Right renal cortex interstitium (tissue), 3 donors: Measurements from ENCODE around the gene ZFAND2B. TPM values are rescaled to one million over a fixed set of nuclear protein-coding genes. Genes with fewer than 3 reads are reported as not detected.

Experiments used
- DNase-seq, 3 donors: peaks; one replicate each; pipeline ENCODE4 v3.0.0-alpha.2; 2013; ENCODE audit warnings: low read depth in 3 of 3, low spot score in 2 of 3
- polyA plus RNA-seq, 3 donors: library from polyadenylated mRNA; unstranded; fragments of 120-200 nt; gene quantifications; one replicate each; pipeline ENCODE4 v1.2.1, GENCODE V29; 2013; ENCODE audit not compliant: insufficient read length in 3 of 3

The ZFAND2B gene, protein sequence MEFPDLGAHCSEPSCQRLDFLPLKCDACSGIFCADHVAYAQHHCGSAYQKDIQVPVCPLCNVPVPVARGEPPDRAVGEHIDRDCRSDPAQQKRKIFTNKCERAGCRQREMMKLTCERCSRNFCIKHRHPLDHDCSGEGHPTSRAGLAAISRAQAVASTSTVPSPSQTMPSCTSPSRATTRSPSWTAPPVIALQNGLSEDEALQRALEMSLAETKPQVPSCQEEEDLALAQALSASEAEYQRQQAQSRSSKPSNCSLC
- 10 to 100 TPM; 33.7 to 38.5 (median 38.3) TPM for polyA plus RNA-seq

DNA sequence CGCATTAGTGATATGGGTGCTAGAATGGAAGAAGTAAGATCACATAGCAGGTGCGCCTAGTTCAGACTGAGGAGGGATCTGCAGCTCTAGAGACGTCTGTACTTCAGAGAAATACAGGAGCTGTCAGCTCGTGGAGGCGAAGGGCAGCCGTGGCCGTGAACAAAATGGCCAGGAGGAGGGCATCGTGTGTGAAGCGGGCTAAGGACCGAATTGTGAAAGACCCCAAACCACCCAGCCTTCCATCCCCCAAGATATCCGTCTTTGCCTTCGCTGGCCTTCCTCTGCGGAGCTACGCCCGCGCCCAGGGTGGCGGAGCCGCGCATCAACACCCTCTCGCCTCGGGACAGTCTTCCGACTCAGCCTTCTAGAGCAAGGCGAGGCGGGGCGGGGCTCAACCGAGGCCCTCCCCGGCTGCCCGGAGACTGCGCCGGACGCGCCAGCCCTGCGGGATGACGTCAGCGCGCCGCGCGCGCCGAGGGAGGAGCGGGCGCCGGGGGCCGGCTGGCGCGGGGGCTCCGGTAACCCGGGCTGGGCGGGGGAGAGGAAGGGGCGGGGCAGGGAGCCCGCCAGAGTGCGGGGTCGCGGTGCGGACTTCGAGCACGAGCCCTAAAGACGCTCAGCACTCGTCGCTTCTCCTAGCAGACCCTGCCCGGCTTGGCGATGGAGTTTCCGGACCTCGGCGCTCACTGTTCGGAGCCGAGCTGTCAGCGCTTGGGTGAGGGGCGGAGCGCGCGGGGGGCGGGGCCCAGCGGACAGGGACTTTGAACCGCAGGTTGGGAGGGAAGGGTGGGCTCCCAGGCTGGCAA is at the start of gene ZFAND2B:
Gene ZFAND2B, plus strand, starts transcription at position 455 of the 806 bp plus-strand sequence. Its CDS starts 206 bp downstream, at position 661.
- DNase-seq, result peak; percentile 82 to 93 (median 90)

DNA sequence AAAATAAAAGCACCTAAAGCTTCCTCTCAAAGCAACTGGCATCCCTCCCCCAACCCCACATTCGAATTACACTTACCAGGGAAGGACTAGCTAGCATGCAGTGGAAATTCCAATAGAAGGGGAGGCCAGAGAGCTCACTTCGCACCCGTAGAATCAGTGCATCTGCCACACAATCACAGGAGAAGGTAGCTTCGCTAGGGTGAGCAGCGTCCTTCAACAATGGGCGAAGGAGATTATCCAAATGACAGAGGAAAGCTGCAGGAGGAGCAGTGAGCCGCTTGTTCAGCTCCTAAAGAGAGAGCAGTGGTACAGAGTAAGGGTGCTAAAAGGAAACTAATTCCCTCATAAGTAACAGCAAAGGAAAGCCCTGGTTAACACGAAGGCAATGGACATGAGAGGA is 49.2 kb upstream of the ZFAND2B start:
- no peak for DNase-seq

DNA sequence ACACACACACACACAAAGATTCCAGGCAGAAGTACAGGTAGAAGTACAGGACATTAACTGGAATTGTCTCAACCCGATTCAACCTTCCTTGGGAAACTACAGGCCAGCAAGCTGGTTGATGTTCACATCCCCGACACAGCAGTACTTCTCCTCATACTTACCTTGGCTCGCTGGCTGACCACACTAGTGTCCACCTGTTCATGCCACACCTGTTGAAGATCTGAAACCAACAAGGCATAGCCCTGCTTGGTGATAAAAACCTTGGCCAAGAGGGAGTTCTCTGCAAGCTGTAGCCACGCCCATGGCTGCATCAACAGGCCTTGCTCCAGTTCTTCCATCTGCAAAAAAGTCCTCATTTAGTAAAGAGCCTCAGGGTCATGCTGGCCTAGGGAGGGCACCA is 48.6 kb upstream of the ZFAND2B start:
- DNase-seq, result no peak

DNA sequence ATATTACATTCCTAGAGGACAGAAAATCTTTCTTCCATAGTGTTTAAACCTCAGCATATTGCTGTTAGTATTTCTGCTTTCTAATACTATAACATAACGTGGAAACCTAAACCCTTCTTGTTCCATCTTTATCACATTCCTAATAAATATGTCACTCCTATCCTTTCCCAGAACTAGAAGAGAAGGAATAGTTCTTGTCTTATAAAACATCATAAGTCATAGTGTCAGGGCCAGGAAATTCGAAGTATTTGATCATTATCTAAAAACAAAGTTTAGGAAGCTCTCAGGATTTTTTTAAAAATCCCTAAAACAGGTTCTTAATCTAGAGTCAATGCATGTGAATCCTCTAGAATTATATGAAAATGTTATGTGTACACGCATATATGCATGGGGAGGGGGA is 48.0 kb upstream of the ZFAND2B start:
- no peak for DNase-seq

DNA sequence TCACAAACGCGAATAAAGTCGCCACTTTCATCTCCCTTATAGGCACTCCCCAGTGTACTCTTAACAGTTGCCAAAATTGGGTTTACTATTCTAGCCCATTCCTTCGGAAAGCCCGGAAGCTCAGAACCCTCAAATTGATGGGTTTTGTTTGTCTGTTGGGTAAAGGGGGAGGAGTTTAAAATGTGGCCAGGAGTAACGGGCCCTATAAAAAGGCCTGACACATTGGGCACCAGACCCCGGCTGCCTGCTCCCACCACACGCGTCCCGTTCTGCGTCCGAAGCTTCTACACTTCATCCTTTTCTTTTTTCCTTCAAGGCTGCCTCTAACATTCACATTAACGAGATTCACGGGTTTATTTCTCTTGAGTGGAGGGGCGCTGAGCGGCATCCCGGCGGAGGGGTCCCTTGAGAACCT is 46.8 kb upstream of the ZFAND2B start:
- no peak for DNase-seq

DNA sequence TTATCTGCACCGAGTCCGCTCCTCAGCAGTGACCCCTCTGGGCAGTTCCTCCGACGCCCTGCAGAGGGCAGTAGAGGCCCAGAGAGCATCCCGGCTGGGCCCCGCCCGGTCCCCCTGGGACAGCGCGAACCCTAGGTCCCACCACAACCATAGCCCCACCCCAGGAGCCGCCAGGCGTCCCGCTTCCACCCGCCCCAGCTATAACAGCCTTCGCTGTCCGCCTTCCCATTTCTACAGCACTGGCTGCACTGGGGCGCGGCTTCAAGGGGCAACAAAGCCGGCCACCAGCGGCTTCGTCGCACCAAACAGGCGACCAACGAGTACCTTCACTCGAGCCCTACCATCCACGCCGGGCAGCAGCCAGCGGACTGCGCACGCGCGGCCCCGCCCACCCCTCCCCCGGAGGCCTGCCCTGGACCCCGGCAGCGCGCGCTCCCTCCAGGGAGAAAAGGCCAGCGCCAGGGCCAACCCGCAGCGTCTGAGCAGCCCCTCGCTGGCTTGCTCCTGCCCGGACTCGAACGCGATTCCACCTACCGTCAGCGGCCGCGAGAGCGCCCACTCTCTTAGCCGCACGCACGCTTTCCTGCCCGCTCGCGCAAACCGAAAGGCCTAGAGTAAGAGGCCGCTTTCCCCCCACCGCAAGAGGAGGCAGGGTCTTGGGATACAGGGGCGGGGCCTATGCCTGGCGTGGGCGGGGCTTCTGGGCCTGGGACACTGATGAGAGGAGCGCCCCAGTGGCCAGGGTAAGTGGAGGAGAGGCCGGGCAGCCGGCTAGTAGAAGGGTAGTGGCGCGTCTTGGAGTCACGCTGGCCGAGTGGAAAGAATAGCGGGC is 46.2 kb upstream of the ZFAND2B start, which contains the start of gene NHEJ1:
Gene NHEJ1, minus strand, starts transcription at position 630 of the 832 bp plus-strand sequence. CDS start 2,453 bp downstream, outside the sequence.
- peak; percentile 82 to 84 (median 84) for DNase-seq

DNA sequence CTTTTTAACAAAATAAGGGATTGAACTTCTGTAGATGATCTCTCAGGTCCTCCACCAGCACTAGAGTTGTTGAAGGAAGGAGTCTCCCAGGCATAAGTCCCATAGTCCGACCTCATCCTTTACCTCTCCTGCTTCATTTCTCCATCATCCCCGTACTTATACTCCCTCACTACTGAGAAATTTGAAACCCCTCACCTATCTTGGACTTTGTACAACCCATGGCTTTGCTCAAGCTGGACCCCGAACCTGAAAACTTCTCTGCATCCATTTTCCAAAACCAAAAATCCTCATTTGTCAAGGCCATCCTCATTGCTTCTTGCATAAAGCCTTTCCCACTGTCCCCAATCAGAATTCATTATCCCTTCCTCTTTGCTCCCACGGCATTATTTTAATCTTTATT is 45.5 kb upstream of the ZFAND2B start:
- no peak for DNase-seq

DNA sequence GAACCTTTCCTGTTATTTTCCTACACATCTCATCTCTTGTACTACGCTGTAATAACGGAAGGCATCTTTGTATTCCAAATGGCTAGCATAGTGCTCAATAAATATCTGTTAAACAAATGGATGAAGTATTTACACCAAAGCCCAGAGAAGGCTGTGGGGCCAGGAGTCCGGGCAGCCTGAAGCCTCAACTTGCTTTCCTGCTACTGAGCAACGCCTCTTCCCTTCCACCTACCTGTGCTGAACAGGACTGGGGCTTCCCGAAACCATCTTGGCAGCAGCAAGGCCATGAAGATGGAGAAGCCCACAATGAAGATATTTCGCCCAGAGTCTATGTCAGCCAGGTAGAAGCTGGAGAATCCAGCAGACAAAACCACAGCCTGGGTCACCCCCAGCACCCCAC is 43.4 kb upstream of the ZFAND2B start:
- DNase-seq, result no peak

DNA sequence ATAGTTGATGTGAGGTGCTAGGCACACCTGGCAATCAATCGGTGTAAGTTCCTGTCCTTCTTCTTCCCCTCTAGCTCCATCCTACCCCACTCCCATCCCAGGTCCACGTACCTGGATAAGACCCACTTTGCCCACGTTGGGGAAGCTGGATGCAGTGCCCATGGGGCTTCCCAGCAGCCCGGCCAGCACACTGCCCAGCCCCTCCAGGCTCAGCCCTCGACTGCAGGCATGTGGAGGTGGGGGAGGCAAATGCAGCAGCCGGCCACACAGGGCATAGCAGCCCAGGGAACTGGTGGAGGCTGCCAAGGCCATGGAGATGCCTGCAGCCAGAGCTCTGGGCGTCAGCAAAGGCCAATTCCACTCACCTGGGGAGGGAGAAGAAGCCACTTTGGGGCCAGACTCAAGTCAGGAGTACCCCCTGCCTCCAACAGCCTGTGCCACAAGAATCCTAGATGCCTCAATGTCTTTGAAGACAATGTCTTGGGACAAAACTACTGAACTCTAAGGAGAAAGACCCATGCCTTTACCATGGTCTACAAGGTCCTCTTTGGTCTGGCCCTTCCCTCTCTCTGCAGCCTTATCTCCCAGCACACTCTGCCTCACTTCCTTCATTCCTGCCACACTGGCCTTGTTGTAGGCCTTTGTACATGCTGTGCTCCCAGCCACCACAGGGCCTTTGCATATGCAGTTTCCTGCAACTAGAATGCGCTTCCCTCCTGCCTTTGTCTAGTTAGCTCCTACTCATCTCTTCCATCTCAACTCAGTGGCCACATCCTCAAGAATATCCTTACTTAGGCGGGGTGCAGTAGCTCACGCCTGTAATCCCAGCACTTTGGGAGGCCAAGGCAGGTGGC is 41.3 kb upstream of the ZFAND2B start:
- DNase-seq, result no peak

DNA sequence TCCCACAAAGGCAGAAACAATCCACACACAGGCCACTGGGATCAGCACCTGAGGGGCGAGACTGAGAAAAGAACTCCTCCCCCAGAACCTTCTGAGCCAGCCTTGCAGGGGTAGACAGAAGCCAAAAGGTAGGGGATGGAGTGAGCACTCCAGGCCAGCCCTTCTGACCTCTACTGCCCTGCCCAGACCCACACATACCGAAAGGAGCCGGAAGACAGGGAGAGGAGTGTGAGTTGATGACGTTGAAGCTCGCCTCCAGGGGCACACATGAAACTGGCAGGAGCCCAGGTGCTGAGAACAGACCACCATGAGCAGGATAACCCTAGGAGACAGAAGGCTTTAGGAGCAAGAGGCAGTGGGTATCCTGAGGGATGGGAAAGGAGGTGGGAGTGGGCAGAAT is 38.6 kb upstream of the ZFAND2B start:
- no peak for DNase-seq

DNA sequence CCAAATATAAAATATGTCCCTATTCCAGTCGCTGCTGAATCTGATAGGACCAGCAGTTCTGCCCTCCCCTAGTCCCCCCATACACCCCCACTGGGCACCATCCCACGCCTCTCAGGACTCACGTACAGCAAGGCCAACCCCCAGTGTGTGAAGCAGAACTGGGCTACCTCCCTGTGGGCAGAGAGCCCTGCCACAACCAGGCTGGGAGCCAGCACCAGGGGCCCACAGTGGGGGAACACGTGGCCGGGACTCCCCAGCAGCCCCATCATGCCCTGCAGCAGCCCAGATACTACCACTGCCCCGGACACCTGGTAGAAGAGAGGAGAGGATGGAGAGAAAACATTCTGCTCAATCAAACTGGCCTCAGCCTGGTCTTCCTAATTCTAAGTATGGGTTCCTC is 38.1 kb upstream of the ZFAND2B start:
- no peak for DNase-seq

DNA sequence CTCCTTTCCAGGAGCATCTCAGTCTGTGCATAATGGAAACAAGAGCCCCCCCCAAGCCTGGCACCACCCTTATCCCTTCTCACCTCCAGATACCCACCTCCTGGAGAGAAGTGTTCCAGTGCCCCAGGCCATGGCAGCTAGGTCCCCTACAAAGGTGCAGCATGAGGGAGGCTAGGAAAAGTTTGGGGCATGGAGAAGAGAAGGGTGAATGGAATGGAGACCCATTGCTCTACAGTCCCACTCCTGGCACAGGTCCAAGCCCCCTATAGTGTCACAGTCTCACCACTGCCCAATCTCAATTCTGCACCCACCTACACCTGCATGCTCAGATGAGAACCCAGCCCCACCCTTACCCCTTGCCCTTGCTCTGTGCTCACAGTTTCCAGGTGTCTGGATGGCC is 37.6 kb upstream of the ZFAND2B start:
- no peak for DNase-seq

DNA sequence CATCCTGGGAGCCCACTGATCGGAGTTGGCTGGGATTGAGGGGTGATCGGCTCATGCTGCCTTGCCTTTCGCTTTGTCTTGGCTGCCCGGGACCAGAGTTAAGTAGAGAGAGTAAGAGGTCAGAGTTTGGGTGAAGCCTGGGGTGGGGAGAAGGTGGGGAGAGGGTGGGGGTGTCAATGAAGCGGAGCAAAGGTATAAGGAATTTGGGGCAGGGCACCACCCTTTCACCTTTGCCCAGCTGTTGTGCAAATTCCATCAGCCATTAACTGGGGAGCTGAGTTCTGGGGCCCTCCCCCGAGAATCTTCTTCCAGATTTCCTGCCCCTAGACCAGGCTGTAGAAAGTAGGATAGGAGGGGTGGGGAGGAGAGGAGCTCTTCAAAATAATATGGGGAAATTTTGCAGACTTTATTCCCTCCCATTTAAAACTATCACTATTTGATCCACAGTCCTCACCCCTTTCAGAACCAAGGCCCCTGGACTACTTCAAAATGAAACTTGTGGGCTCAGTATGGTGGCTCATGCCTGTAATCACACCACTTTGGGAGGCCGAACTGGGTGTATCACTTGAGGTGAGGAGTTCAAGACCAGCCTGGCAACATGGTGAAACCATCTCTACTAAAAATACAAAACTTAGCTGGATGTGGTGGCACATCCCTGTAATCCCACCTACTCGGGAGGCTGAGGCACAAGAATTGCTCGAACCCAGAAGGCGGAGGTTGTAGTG is 36.5 kb upstream of the ZFAND2B start, which contains the start of gene SLC23A3:
Gene SLC23A3, minus strand, starts transcription at position 100 of the 725 bp plus-strand sequence. Its CDS starts 45 bp downstream, at position 55.
- no peak for DNase-seq

DNA sequence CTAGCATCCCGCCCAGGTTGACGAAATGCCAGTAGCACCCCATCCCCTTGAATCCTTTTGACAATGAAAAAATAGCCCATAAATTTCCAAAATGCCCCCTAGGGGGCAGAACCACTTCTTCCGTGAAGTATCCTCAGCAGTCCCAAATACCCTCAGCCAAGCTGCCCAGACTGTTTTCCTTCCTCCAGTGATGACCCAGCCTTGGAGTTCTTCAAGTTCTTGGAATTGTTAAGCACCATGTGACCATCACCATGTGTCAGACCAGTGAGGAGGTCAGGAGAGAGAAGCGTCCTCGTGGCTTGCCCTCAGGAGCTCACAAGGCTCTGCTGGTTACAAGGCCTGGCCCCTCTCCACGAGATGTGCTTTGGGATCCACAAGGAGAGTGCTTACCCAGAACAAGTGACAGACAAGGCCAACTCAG is 35.3 kb upstream of the ZFAND2B start:
- DNase-seq, result no peak

DNA sequence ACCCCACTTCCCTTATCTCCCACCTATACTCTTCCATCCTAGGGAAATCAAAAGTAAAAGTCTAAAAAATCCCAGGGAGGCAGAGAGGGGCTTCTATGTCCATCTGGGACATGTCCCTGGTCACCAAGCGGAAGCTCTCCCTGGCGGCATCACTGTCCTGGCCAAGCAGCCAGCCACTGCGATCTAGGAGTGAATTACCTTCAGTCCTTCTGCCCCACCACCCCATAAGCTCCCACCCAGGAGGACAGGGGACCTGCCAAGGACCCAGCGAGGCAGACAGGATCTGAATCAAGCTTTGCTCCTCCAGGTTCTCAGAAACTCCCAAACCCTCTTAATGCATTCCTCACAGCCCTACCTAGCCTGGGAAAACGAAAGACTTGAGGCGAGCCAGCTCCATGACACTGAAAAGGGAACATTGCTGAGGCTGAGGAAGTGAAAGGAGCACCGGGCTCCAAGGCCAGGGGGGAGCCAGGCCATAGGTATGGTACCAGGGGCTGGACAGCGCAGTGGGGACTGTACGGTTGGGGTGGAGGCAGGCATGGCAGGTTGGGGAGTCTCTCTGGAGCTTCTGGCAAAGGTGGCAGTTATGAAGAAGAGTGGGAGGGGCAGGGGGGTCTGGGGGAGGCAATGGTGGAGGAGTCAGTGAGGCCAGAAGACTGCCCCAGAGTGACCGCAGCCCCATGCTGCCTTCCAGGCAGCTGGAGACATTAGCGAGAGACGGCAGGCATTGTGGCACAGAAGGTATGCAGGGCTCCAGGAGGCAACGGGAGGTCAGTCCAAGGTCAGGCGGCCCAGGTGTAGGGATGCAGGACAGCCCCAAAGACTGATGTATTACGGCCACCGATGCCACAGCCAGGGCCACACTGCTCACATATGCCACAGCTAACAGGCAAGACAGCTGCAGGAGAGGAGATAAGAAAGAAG is 34.1 kb upstream of the ZFAND2B start:
- DNase-seq, result no peak

DNA sequence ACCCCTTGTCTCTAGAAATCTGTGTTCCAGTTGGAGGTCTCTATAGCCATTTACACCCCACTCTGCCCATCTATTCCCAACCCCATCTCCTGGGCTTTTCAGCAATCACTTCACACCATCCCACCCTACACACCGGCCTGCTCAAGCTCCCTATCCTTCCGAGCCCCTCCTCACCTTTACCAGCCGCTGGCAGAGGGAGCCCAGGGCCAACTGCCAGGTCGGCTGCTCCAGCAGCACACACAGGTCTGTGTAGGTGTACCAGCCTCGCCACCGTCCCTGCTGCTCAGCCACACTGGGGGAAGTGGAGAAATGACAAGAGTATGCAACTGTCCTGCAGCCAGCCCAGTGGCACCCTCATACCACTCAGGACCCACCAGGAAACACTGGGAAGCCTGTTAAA is 33.4 kb upstream of the ZFAND2B start:
- DNase-seq, result no peak

DNA sequence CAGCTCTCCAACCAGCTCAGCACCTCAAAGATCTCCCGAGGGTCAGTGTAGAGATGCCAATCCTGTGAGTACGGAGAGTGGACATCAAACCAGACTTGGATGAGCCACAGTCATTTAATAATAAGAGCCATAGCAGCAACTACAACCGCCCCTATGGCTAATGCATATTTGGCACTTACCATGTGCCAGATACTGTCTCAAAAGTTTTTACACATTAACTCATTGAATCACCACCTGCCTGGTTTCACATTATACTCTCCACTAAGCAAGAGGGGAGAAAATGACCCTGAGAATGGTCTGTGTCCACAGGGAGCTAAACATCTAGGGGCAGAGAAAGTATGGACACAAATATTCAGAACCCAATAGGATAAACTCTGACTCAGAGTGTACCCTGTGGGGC is 32.4 kb upstream of the ZFAND2B start:
- no peak for DNase-seq

DNA sequence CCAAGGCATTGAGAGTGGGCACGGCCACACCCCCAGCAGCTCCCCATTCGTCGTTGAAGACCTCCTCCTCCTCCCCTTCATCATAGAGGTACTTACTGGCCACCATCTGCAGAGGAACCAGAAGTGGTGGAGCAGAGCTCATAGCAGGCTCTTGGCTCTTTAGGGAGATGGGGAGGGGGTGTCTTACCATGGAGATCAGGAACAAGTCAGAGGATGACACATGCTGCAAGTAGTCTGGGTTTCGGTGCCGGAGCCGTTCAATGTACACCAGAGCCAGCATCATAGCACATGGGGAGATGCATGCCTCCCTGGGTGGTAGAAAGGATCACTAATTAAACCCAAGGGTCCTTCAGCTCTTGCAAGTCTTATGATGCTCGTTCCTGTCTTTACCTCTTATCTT is 31.8 kb upstream of the ZFAND2B start:
- DNase-seq, result no peak
